A549 (cell line): ENCODE data around the gene PXDN. TPM values are rescaled to one million over a fixed set of nuclear protein-coding genes. Genes with fewer than 3 reads are reported as not detected.

ENCODE experiments used
- ATAC-seq, 2 experiments: fragments of 200-7000 bp in 1 of 2; fragments of >200 bp in 1 of 2; cut with Nextera tagmentation in 1 of 2; cut with Tn5 transposase in 1 of 2; 3 replicates each; pipeline versions ENCODE4 v1.8.0 to v1.9.1; 2018 to 2020; ENCODE audit warnings: mild to moderate bottlenecking in 1 of 2, moderate library complexity in 1 of 2
- CTCF ChIA-PET: fragments of 300-600 bp; sonication (Branson Sonifier 250); formaldehyde crosslinking; extraction: SDS; loops from one replicate; lab custom pipeline; 2021; ENCODE audit warnings: antibody characterized with exemption, inconsistent platforms; lab: Yijun Ruan, JAX
- POLR2A ChIA-PET: fragments of 350-600 bp; formaldehyde crosslinking; extraction: SDS; loops from one replicate; lab custom pipeline; 2021; ENCODE audit warnings: antibody characterized with exemption, inconsistent platforms; lab: Yijun Ruan, JAX
- DNase-seq, 2 experiments: peaks; one replicate each; pipeline versions ENCODE4 v3.0.0 to v3.0.0-alpha.2; 2011 to 2016; ENCODE audit warnings: low read depth in 1 of 2, low spot score in 1 of 2
- FAIRE-seq: peaks from 2 replicates; lab custom pipeline; 2011; peaks lifted over from hg19 to GRCh38; lab: Jason Lieb, UNC
- H3K27ac ChIP-seq, 2 experiments: fragments of >200 bp; sonication (Bioruptor Twin); formaldehyde crosslinking; 3 replicates each; pipeline ENCODE4 v1.5.1; 2016 to 2017
- H3K4me1 ChIP-seq: fragments of >200 bp; sonication (Bioruptor Twin); formaldehyde crosslinking; 3 replicates; pipeline ENCODE4 v1.6.1; 2016
- H3K4me2 ChIP-seq: fragments of >200 bp; sonication (Bioruptor Twin); formaldehyde crosslinking; 3 replicates; pipeline ENCODE4 v1.6.1; 2016
- H3K4me3 ChIP-seq: fragments of >200 bp; sonication (Bioruptor Twin); formaldehyde crosslinking; 3 replicates; pipeline ENCODE4 v1.5.1; 2016
- H3K9me3 ChIP-seq: fragments of >200 bp; sonication (Bioruptor Twin); formaldehyde crosslinking; 3 replicates; pipeline ENCODE4 v1.6.1; 2016
- CHD2 ChIP-seq: fragments of 150-350 bp; IDR thresholded peaks from 2 replicates; pipeline ENCODE4 v1.6.1; 2014; ENCODE audit warnings: low read length; ENCODE audit not compliant: partially characterized antibody
- E2F6 ChIP-seq: IDR thresholded peaks from 2 replicates; pipeline ENCODE4 v1.6.1; 2012; ENCODE audit warnings: low read depth, borderline replicate concordance
- FOSL2 ChIP-seq, 2 experiments: fragments of 450-650 bp in 1 of 2; fragments of >200 bp in 1 of 2; sonication (Bioruptor Twin) in 1 of 2; formaldehyde crosslinking; IDR thresholded peaks; 2 replicates each; pipeline versions ENCODE4 v1.5.0 to v1.6.1; 2016 to 2020; ENCODE audit warnings: mild to moderate bottlenecking in 1 of 2, moderate library complexity in 1 of 2
- GATA3 ChIP-seq: IDR thresholded peaks from 2 replicates; pipeline ENCODE4 v1.6.1; 2012; ENCODE audit warnings: borderline replicate concordance
- JUN ChIP-seq, 2 experiments: fragments of >200 bp; sonication (Bioruptor Twin); formaldehyde crosslinking; IDR thresholded peaks; 2 replicates in 1 of 2; 3 replicates in 1 of 2; pipeline ENCODE4 v1.6.1; 2016 to 2017
- KDM5A ChIP-seq: fragments of 200-600 bp; sonication (generic); IDR thresholded peaks from 2 replicates; pipeline ENCODE4 v1.6.1; 2016; ENCODE audit warnings: antibody characterized with exemption, mild to moderate bottlenecking
- MYC ChIP-seq: IDR thresholded peaks from 2 replicates; pipeline ENCODE4 v1.6.1; 2012; ENCODE audit warnings: mild to moderate bottlenecking, inconsistent platforms, low read length, improper control_type of control experiment, borderline replicate concordance
- NPAS2 ChIP-seq: fragments of 250-450 bp; sonication (Bioruptor Pico); IDR thresholded peaks from 2 replicates; pipeline ENCODE4 v1.8.0; 2022; ENCODE audit warnings: mild to moderate bottlenecking, moderate library complexity, borderline replicate concordance
- PHF8 ChIP-seq: fragments of 200-600 bp; sonication (generic); IDR thresholded peaks from 2 replicates; pipeline ENCODE4 v1.6.1; 2016; ENCODE audit warnings: low read depth, mild to moderate bottlenecking, antibody characterized with exemption, moderate library complexity, borderline replicate concordance
- RARB ChIP-seq: fragments of 250-450 bp; sonication (Bioruptor Pico); IDR thresholded peaks from 2 replicates; pipeline ENCODE4 v1.8.0; 2021; ENCODE audit warnings: mild to moderate bottlenecking, moderate library complexity
- TFCP2L1 ChIP-seq: fragments of 250-450 bp; sonication (Bioruptor Pico); IDR thresholded peaks from 2 replicates; pipeline ENCODE4 v1.5.0; 2021; ENCODE audit warnings: mild to moderate bottlenecking
- TP53 ChIP-seq: fragments of 250-450 bp; sonication (Bioruptor Pico); IDR thresholded peaks from 2 replicates; pipeline ENCODE4 v1.5.0; 2021; ENCODE audit warnings: mild to moderate bottlenecking, moderate library complexity
- ZC3H11A ChIP-seq: fragments of 450-650 bp; IDR thresholded peaks from 2 replicates; pipeline ENCODE4 v1.6.1; 2014; ENCODE audit warnings: antibody characterized with exemption, mild to moderate bottlenecking
- ZFP36 ChIP-seq: fragments of 450-650 bp; IDR thresholded peaks from 2 replicates; pipeline ENCODE4 v1.6.1; 2014; ENCODE audit warnings: borderline replicate concordance; ENCODE audit not compliant: partially characterized antibody
- ZSCAN20 ChIP-seq: fragments of 250-450 bp; sonication (Bioruptor Pico); IDR thresholded peaks from 2 replicates; pipeline ENCODE4 v1.8.0; 2022; ENCODE audit warnings: mild to moderate bottlenecking, moderate library complexity
- WGBS: methylation state at CpG from one replicate; pipeline ENCODE4 v1.1.6; 2017; ENCODE audit errors: missing lambda C conversion rate; 5-methylcytosine and 5-hydroxymethylcytosine counted together
- polyA plus RNA-seq, 4 experiments: library from polyadenylated mRNA; depleted of rRNA in 3 of 4; stranded (reverse); fragments of >200 nt; fragmentation: RNase III in 1 of 4; extraction: RNeasy Plus Mini Kit Qiagen cat#74134 plus additional on column Dnase treatment in 1 of 4; gene quantifications; 2 replicates in 3 of 4; 3 replicates in 1 of 4; pipeline ENCODE4 v1.2.3, GENCODE V29; 2011 to 2017
- TF ChIP-seq, protein P1 (sequence below): fragments of 200-600 bp; sonication (generic); IDR thresholded peaks from 2 replicates; pipeline ENCODE4 v1.6.1; 2016; ENCODE audit warnings: antibody characterized with exemption, mild to moderate bottlenecking, moderate library complexity
- TF ChIP-seq, protein P2 (sequence below): IDR thresholded peaks from 2 replicates; pipeline ENCODE4 v1.6.1; 2012

Gene PXDN
- polyA plus RNA-seq, 2 of the 4 experiments (the other 2 are of a cell fraction) = 3.7 to 7.3 TPM

DNA sequence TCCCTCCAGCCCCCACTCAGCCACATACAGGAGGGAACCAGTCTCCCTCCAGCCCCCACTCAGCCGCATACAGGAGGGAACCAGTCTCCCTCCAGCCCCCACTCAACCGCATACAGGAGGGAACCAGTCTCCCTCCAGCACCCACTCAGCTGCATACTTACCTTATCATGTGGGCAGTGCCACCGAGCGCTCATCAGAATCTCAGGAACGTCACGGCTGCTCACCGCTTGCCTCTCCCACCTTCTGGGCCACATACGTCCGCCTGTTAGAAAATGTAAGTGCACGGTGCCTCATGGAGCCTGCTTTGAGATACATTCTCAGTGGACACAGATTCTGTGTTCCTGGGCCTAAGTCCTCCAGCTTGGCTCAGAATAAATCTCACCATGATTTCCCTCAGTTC, 124.8 kb downstream of the PXDN start:
- no peak overlapping the region for H3K4me3 ChIP-seq

DNA sequence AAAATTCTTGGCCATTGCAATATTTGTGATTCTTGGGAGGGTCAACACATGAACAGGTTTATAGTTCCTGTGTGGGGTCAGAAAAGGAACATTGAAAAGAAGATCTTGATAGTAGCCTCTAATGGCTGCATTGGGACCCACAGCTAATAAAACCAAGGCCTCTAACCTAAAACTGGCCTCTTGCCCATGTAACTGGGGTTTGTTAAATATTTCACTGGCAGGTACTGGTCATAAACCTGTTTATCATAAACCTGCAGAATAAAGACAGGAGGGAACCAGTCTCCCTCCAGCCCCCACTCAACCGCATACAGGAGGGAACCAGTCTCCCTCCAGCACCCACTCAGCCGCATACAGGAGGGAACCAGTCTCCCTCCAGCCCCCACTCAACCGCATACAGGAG, 125.3 kb downstream of the PXDN start:
- H3K4me1 ChIP-seq = no peaks in the 10 kb centered on the region
- POLR2A ChIA-PET = no interaction called here
- FAIRE-seq (no peak), ATAC-seq (no peak), DNase-seq (no peak)
- CTCF ChIA-PET = no interaction called here
- no peak for TF ChIP-seq RARB (CRISPR knock-in tag)
- TF ChIP-seq TP53 (CRISPR knock-in tag) = no peak
- no peak overlapping the region for H3K4me3 ChIP-seq
- H3K9me3 ChIP-seq = no peaks in the 10 kb centered on the region
- 90% methylated on average over 2 of the region's 3 CpGs for WGBS
- H3K4me2 ChIP-seq = no peak overlapping the region
- no peak overlapping the region for H3K27ac ChIP-seq

More for the DNA sequence above, 124.8 kb downstream of the PXDN start:
- no peak for DNase-seq
- POLR2A ChIA-PET = no interaction called here
- ATAC-seq = no peak
- FAIRE-seq = no peak
- no peaks in the 10 kb centered on the region for H3K9me3 ChIP-seq
- 38% methylated on average over 8 of the region's 10 CpGs for WGBS
- no peak for TF ChIP-seq FOSL2 (IDR thresholded peaks at IDR 0.05)
- no peak for TF ChIP-seq FOSL2 (CRISPR knock-in tag; IDR thresholded peaks at IDR 0.05)
- no peak for TF ChIP-seq E2F6
- TF ChIP-seq, protein P1, sequence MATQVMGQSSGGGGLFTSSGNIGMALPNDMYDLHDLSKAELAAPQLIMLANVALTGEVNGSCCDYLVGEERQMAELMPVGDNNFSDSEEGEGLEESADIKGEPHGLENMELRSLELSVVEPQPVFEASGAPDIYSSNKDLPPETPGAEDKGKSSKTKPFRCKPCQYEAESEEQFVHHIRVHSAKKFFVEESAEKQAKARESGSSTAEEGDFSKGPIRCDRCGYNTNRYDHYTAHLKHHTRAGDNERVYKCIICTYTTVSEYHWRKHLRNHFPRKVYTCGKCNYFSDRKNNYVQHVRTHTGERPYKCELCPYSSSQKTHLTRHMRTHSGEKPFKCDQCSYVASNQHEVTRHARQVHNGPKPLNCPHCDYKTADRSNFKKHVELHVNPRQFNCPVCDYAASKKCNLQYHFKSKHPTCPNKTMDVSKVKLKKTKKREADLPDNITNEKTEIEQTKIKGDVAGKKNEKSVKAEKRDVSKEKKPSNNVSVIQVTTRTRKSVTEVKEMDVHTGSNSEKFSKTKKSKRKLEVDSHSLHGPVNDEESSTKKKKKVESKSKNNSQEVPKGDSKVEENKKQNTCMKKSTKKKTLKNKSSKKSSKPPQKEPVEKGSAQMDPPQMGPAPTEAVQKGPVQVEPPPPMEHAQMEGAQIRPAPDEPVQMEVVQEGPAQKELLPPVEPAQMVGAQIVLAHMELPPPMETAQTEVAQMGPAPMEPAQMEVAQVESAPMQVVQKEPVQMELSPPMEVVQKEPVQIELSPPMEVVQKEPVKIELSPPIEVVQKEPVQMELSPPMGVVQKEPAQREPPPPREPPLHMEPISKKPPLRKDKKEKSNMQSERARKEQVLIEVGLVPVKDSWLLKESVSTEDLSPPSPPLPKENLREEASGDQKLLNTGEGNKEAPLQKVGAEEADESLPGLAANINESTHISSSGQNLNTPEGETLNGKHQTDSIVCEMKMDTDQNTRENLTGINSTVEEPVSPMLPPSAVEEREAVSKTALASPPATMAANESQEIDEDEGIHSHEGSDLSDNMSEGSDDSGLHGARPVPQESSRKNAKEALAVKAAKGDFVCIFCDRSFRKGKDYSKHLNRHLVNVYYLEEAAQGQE = no peak
- TF ChIP-seq MYC = no peak
- TF ChIP-seq, protein P2, sequence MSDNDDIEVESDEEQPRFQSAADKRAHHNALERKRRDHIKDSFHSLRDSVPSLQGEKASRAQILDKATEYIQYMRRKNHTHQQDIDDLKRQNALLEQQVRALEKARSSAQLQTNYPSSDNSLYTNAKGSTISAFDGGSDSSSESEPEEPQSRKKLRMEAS = no peak
- no peak for TF ChIP-seq TFCP2L1 (CRISPR knock-in tag)
- no peak for TF ChIP-seq KDM5A
- no peak for TF ChIP-seq GATA3
- TF ChIP-seq JUN (IDR thresholded peaks at IDR 0.05) = no peak
- TF ChIP-seq PHF8 = no peak
- no peak for TF ChIP-seq ZC3H11A
- no peak for TF ChIP-seq NPAS2 (CRISPR knock-in tag)
- TF ChIP-seq ZFP36 = no peak
- H3K4me1 ChIP-seq = no peaks in the 10 kb centered on the region
- no peak overlapping the region for H3K4me2 ChIP-seq
- CTCF ChIA-PET = no interaction called here
- H3K27ac ChIP-seq = no peak overlapping the region

DNA sequence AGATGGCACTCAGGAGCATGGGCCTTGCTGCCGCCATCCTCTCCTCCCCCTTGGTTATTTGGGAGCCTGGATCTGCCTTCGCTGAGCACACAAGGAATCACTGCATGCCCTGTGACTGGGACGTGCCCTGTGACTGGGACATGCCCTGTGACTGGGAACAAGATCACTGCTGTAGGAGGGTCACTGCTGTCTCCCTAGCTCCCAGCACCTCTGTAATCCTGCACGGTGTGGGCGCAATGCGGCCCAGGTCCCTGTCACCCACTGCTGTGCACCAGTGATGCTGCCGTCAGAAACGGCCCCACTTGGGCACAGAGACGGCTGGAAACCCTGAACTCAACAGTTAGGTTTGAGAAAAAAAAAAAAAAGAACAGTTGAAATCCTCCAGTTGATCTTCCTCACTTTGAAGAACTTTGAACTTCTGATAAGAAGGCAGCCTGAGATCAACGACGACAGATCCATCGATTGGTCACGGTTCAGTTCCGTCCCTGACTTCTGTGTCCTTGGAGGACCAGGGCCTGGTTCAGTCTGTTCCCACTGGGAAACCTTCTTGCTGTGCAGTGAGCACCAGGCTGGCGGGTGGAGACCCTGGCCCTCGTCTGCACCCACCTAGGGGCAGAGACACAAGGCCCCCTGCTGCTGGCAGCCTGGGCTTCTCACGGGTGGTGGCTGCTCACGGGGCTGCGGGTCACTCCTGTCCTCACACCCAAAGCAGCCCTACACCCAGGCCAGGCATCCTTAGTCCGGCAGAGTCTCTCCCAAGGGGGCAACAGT, 125.9 kb downstream of the PXDN start:
- DNase-seq (no peak), ATAC-seq (no peak), FAIRE-seq (no peak)
- POLR2A ChIA-PET = no interaction called here
- WGBS = 65% methylated on average over 19 of the region's 20 CpGs
- H3K27ac ChIP-seq = no peak overlapping the region
- H3K9me3 ChIP-seq = no peaks in the 10 kb centered on the region
- no peak overlapping the region for H3K4me2 ChIP-seq
- no peaks in the 10 kb centered on the region for H3K4me1 ChIP-seq
- TF ChIP-seq CHD2 (no peak), ZSCAN20 (CRISPR knock-in tag) (no peak)
- TF ChIP-seq, all 56 proteins: peak for 0
- CTCF ChIA-PET = no interaction called here
- H3K4me3 ChIP-seq = no peak overlapping the region
